HepG2 (cell line): ENCODE results near the gene PCBD1. TPM values are rescaled to one million over a fixed set of nuclear protein-coding genes. Genes with fewer than 3 reads are reported as not detected.
A peak's percentile ranks its signal among the peaks of the same experiment; 100 is the strongest.

Experiments used
- ATAC-seq: fragments of 200-7000 bp; cut with Tn5 transposase; 3 replicates; pipeline ENCODE4 v1.9.1; 2020; ENCODE audit warnings: mild to moderate bottlenecking, moderate library complexity
- BruUV-seq: library from RNA; stranded (reverse); fragments of 400-500 nt; replicated peaks from 2 replicates; lab custom pipeline; 2021; lab: Mats Ljungman, UMichigan
- CTCF ChIA-PET: fragments of 300-600 bp; formaldehyde crosslinking; extraction: SDS; loops from one replicate; lab custom pipeline; 2021; ENCODE audit warnings: low total read pairs, inconsistent platforms, low intra/inter-chr PET ratio; lab: Yijun Ruan, JAX
- POLR2A ChIA-PET: fragments of 350-600 bp; sonication (Branson Sonifier 250); formaldehyde crosslinking; loops from one replicate; lab custom pipeline; 2020; ENCODE audit warnings: antibody characterized with exemption, inconsistent platforms; lab: Yijun Ruan, JAX
- DNase-seq: peaks from one replicate; pipeline ENCODE4 v3.0.0-alpha.2; 2015; ENCODE audit warnings: low spot score
- FAIRE-seq: peaks from 3 replicates; lab custom pipeline; 2011; peaks lifted over from hg19 to GRCh38; lab: Jason Lieb, UNC
- H2AFZ ChIP-seq: one replicate; pipeline ENCODE4 v1.6.1; 2011; ENCODE audit warnings: low read length, inconsistent platforms
- H3K27ac ChIP-seq: fragments of 300-600 bp; 3 replicates; pipeline ENCODE4 v1.8.0; 2011; ENCODE audit warnings: mixed run types, mild to moderate bottlenecking, mixed read lengths, low read length, inconsistent platforms; ENCODE audit not compliant: insufficient read depth; ENCODE audit errors: extremely low read length
- H3K27me3 ChIP-seq, 2 experiments: fragments of 200-600 bp in 1 of 2; 2 replicates in 1 of 2; 3 replicates in 1 of 2; pipeline versions ENCODE4 v1.6.0 to v1.8.0; 2011; ENCODE audit warnings: low read length in 2 of 2, mild to moderate bottlenecking in 2 of 2, moderate library complexity in 2 of 2, inconsistent platforms in 1 of 2; ENCODE audit not compliant: insufficient read depth in 2 of 2, control insufficient read depth in 1 of 2
- H3K36me3 ChIP-seq, 2 experiments: fragments of 200-600 bp in 1 of 2; replicated peaks in 1 of 2; 2 replicates in 1 of 2; 3 replicates in 1 of 2; pipeline versions ENCODE4 v1.5.1 to v1.8.0; 2011; ENCODE audit warnings: low read length in 2 of 2, inconsistent platforms in 1 of 2; ENCODE audit not compliant: insufficient read depth in 2 of 2, control insufficient read depth in 1 of 2
- H3K4me1 ChIP-seq: 2 replicates; pipeline ENCODE4 v1.5.1; 2012; ENCODE audit warnings: low read length, inconsistent platforms; ENCODE audit not compliant: insufficient read depth
- H3K4me2 ChIP-seq: 2 replicates; pipeline ENCODE4 v1.6.0; 2011; ENCODE audit warnings: low read depth, low read length, inconsistent platforms
- H3K4me3 ChIP-seq, 3 experiments: fragments of 200-600 bp in 1 of 3; sonication (generic), shearing (Covaris generic) in 1 of 3; replicated peaks in 1 of 3; 2 replicates each; pipeline ENCODE4 v1.5.1; 2011 to 2016; ENCODE audit warnings: low read length in 3 of 3, inconsistent platforms in 2 of 3, low read depth in 2 of 3, mild to moderate bottlenecking in 2 of 3, control low read depth in 1 of 3, mixed read lengths in 1 of 3; ENCODE audit not compliant: insufficient read depth in 1 of 3
- H3K79me2 ChIP-seq: one replicate; pipeline ENCODE4 v1.6.1; 2011; ENCODE audit warnings: low read length, inconsistent platforms; ENCODE audit not compliant: insufficient read depth
- H3K9ac ChIP-seq: 2 replicates; pipeline ENCODE4 v1.6.0; 2011; ENCODE audit warnings: mild to moderate bottlenecking, low read depth, low read length, inconsistent platforms; ENCODE audit not compliant: insufficient read depth
- H3K9me3 ChIP-seq: 2 replicates; pipeline ENCODE4 v1.5.1; 2012; ENCODE audit warnings: mild to moderate bottlenecking, low read length
- H4K20me1 ChIP-seq: 2 replicates; pipeline ENCODE4 v1.6.0; 2011; ENCODE audit warnings: inconsistent platforms, mild to moderate bottlenecking, low read length, moderate library complexity; ENCODE audit not compliant: insufficient read depth
- MAFF ChIP-seq: IDR thresholded peaks from 2 replicates; pipeline ENCODE4 v1.6.1; 2011; ENCODE audit warnings: low read depth, low read length, improper control_type of control experiment
- MAFK ChIP-seq, 2 experiments: IDR thresholded peaks in 1 of 2; conservative IDR thresholded peaks in 1 of 2; 2 replicates each; pipeline ENCODE4 v1.6.1; 2011; ENCODE audit warnings: improper control_type of control experiment in 2 of 2, low read length in 2 of 2
- RCOR2 ChIP-seq: IDR thresholded peaks from 2 replicates; pipeline ENCODE4 v1.6.1; 2016; ENCODE audit warnings: missing biosample characterization, missing genetic modification reagents
- ZFY ChIP-seq: sonication (generic); formaldehyde crosslinking; IDR thresholded peaks from 2 replicates; pipeline ENCODE4 v1.4.0; 2020; ENCODE audit warnings: missing genetic modification reagents
- ZNF878 ChIP-seq: sonication (generic); formaldehyde crosslinking; IDR thresholded peaks from 2 replicates; pipeline ENCODE4 v1.8.1; 2023; ENCODE audit warnings: mild to moderate bottlenecking, missing genetic modification reagents, moderate library complexity
- WGBS: methylation state at CpG from one replicate; pipeline ENCODE4 v1.1.6; 2017; ENCODE audit warnings: low lambda C conversion rate; 5-methylcytosine and 5-hydroxymethylcytosine counted together
- in situ Hi-C: cut with HindIII; loops from 2 replicates; pipeline ENCODE4 v1.10.0; 2017; ENCODE audit warnings: low pct_unique_long_range_greater_than_20kb; ENCODE audit not compliant: extremely low pct_ligation_motif_present
- intact Hi-C: fragments of 100-400 bp; cut with micrococcal nuclease; formaldehyde crosslinking; loops from one replicate; pipeline ENCODE4 v1.10.0; 2022; ENCODE audit not compliant: unreplicated experiment
- polyA plus RNA-seq, 8 experiments: library from polyadenylated mRNA; depleted of rRNA in 3 of 8; stranded (reverse) in 7 of 8; unstranded in 1 of 8; fragments of >200 nt; fragmentation: Illumina TruSeq in 4 of 8; extraction: Trizol in 4 of 8; gene quantifications; 2 replicates each; pipeline versions ENCODE4 v1.2.1 to v1.2.3, GENCODE V29; 2011 to 2016; ENCODE audit warnings: low read depth in 4 of 8, missing spikeins in 1 of 8, mixed read lengths in 1 of 8; ENCODE audit not compliant: insufficient read depth in 1 of 8
- total RNA-seq, 5 experiments: library from RNA; depleted of rRNA; stranded (reverse); fragments of >200 nt; fragmentation: Illumina TruSeq; extraction: Trizol; gene quantifications; 2 replicates each; pipeline ENCODE4 v1.2.3, GENCODE V29; 2016; ENCODE audit warnings: low read depth in 1 of 5
- TF ChIP-seq, protein P1 (sequence below): sonication (generic); formaldehyde crosslinking; IDR thresholded peaks from 2 replicates; pipeline ENCODE4 v1.4.0; 2020; ENCODE audit warnings: missing genetic modification reagents
- TF ChIP-seq, protein P2 (sequence below): sonication (generic); formaldehyde crosslinking; IDR thresholded peaks from 2 replicates; pipeline ENCODE4 v1.9.0; 2021; ENCODE audit warnings: missing genetic modification reagents, borderline replicate concordance

Gene PCBD1
- total and polyA plus RNA-seq, 2 of the 13 experiments (the other 11 are each of a cell fraction or from before 2014, with no cell fraction given): 95.3 to 168 TPM

DNA sequence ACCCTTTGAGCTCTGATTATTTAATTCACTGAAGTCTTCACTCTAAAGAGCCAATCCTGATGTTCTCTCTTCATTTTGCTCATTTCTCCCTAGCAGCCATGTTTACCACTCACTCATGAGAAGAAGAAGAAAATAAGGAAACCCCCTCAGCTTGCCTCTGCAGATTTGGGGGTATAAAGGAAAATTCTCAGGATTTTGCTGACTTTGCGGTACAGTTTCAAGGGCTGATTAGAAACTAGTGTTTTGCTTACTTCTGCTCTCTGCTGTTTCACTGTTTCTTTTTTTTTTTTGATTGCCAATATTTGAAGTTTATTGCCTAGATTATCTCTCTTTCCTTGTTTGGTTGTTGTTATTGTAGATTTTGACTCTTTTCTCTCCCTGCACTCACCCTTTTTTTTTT is 23.4 kb downstream of the PCBD1 start:
- no peak for DNase-seq
- WGBS: 100% methylated on average over 1 of the region's 1 CpG
- Histone ChIP-seq H2AFZ (no peak overlapping the region), H3K4me3 (no peak overlapping the region), H3K36me3 (peaks cover 0 to 6% of the 10 kb centered on the region in 2 experiments; a peak in 3 of 5 replicates), H4K20me1 (no peaks in the 10 kb centered on the region), H3K9ac (no peak overlapping the region), H3K4me2 (no peak overlapping the region), H3K9me3 (no peaks in the 10 kb centered on the region), H3K4me1 (0 out of 2 replicates have a peak, but pooled peaks cover 6% of the 10 kb centered on the region), H3K27me3 (no peaks in the 10 kb centered on the region; a peak in 1 of 5 replicates), H3K79me2 (no peaks in the 10 kb centered on the region), H3K27ac (no peak overlapping the region)
- CTCF ChIA-PET: no interaction called here
- TF ChIP-seq MAFF (peak; percentile 90), MAFK (conservative IDR thresholded peaks at IDR 0.05 in 1 of 2, IDR thresholded peaks at IDR 0.05 in 1 of 2; ENCODE audit: low read length in 2 of 2) (peak; percentile 87 to 93), RCOR2 (CRISPR knock-in tag) (no peak), ZFY (no peak)
- in situ Hi-C loops (no loop called here), intact Hi-C loops (no loop called here)
- no peak for ATAC-seq
- FAIRE-seq: no peak
- BruUV-seq: no TSS peak
- POLR2A ChIA-PET: no interaction called here

DNA sequence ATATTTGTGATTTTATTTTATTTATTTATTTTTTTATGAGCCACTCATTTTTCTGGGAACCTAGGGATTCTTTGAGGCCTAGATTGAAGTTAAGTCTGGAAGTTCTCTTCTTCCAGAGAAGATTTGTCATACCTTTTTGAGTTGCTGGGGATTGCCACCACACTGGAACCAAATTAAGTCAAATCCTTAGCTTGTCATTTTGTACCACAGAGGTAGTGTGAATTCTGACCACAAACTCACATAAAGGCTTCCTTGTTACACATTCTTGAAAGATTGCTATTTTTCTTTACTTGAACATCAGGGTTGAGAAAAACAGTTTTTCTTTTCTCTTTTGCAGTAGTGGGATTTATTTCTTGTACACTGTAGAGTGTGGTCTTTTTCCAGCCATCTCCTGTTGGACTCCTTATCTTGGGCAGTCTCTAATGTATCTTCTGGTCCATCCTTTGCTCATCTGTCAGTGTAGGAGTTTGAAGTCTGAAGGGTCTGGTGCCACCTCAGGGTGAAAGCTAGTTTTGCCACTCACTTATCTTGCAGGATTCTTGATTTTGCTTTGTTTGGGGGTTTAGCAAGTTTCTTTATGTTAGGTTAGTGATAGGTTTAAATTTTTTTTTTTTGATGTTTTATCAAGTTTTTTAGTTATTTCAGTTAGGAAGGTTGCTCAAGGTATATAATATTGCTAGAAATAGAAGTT is 24.8 kb downstream of the PCBD1 start:
- no peaks in the 10 kb centered on the region for H3K9me3 ChIP-seq
- H3K27ac ChIP-seq: no peak overlapping the region
- ATAC-seq (no peak), DNase-seq (no peak), FAIRE-seq (no peak)
- ChIA-PET CTCF (no interaction called here), POLR2A (interaction anchor here (0.7 kb wide), 1 partner anchor 24 kb away, joined by 3 read pairs; no protein-coding TSS in a partner anchor)
- intact Hi-C loops (no loop called here), in situ Hi-C loops (no loop called here)
- H3K27me3 ChIP-seq: no peaks in the 10 kb centered on the region; a peak in 1 of 5 replicates
- H3K4me1 ChIP-seq: 0 out of 2 replicates have a peak, but pooled peaks cover 6% of the 10 kb centered on the region
- no peak overlapping the region for H3K9ac ChIP-seq
- peaks cover 3 to 7% of the 10 kb centered on the region in 2 experiments; a peak in 4 of 5 replicates for H3K36me3 ChIP-seq
- no peaks in the 10 kb centered on the region for H3K79me2 ChIP-seq
- no TSS peak for BruUV-seq
- H4K20me1 ChIP-seq: no peaks in the 10 kb centered on the region
- no peak overlapping the region for H2AFZ ChIP-seq
- no peak overlapping the region for H3K4me3 ChIP-seq
- no peak overlapping the region for H3K4me2 ChIP-seq
- no peak for TF ChIP-seq ZNF878 (CRISPR knock-in tag)
- TF ChIP-seq, protein P1, sequence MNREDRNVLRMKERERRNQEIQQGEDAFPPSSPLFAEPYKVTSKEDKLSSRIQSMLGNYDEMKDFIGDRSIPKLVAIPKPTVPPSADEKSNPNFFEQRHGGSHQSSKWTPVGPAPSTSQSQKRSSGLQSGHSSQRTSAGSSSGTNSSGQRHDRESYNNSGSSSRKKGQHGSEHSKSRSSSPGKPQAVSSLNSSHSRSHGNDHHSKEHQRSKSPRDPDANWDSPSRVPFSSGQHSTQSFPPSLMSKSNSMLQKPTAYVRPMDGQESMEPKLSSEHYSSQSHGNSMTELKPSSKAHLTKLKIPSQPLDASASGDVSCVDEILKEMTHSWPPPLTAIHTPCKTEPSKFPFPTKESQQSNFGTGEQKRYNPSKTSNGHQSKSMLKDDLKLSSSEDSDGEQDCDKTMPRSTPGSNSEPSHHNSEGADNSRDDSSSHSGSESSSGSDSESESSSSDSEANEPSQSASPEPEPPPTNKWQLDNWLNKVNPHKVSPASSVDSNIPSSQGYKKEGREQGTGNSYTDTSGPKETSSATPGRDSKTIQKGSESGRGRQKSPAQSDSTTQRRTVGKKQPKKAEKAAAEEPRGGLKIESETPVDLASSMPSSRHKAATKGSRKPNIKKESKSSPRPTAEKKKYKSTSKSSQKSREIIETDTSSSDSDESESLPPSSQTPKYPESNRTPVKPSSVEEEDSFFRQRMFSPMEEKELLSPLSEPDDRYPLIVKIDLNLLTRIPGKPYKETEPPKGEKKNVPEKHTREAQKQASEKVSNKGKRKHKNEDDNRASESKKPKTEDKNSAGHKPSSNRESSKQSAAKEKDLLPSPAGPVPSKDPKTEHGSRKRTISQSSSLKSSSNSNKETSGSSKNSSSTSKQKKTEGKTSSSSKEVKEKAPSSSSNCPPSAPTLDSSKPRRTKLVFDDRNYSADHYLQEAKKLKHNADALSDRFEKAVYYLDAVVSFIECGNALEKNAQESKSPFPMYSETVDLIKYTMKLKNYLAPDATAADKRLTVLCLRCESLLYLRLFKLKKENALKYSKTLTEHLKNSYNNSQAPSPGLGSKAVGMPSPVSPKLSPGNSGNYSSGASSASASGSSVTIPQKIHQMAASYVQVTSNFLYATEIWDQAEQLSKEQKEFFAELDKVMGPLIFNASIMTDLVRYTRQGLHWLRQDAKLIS: no peak
- TF ChIP-seq, protein P2, sequence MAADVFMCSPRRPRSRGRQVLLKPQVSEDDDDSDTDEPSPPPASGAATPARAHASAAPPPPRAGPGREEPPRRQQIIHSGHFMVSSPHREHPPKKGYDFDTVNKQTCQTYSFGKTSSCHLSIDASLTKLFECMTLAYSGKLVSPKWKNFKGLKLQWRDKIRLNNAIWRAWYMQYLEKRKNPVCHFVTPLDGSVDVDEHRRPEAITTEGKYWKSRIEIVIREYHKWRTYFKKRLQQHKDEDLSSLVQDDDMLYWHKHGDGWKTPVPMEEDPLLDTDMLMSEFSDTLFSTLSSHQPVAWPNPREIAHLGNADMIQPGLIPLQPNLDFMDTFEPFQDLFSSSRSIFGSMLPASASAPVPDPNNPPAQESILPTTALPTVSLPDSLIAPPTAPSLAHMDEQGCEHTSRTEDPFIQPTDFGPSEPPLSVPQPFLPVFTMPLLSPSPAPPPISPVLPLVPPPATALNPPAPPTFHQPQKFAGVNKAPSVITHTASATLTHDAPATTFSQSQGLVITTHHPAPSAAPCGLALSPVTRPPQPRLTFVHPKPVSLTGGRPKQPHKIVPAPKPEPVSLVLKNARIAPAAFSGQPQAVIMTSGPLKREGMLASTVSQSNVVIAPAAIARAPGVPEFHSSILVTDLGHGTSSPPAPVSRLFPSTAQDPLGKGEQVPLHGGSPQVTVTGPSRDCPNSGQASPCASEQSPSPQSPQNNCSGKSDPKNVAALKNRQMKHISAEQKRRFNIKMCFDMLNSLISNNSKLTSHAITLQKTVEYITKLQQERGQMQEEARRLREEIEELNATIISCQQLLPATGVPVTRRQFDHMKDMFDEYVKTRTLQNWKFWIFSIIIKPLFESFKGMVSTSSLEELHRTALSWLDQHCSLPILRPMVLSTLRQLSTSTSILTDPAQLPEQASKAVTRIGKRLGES (CRISPR knock-in tag): no peak
- no peak for TF ChIP-seq MAFK (conservative IDR thresholded peaks at IDR 0.05 in 1 of 2, IDR thresholded peaks at IDR 0.05 in 1 of 2; ENCODE audit: low read length in 2 of 2)
